Mesenchymal stem cell (in vitro differentiated cells and primary cell): Measurements from ENCODE around the gene LYAR.

Experiments
- DNase-seq: peaks from one replicate; pipeline ENCODE4 v3.0.0-alpha.2; 2013
- H2AFZ ChIP-seq: one replicate; pipeline ENCODE4 v1.6.1; 2013; ENCODE audit warnings: low read depth, mild to moderate bottlenecking, control low read depth, inconsistent platforms, low read length, moderate library complexity
- H2AK5ac ChIP-seq: 2 replicates; pipeline ENCODE4 v1.6.1; 2013; ENCODE audit warnings: low read length, moderate library complexity, mild to moderate bottlenecking, inconsistent platforms; ENCODE audit not compliant: severe bottlenecking
- H2BK120ac ChIP-seq: one replicate; pipeline ENCODE4 v1.6.1; 2013; ENCODE audit warnings: low read depth, mild to moderate bottlenecking, inconsistent platforms, low read length, moderate library complexity
- H2BK12ac ChIP-seq, 2 experiments: one replicate each; pipeline ENCODE4 v1.6.1; 2013; ENCODE audit warnings: inconsistent platforms in 2 of 2, low read length in 2 of 2, mild to moderate bottlenecking in 2 of 2, moderate library complexity in 2 of 2, control low read depth in 1 of 2
- H2BK15ac ChIP-seq: one replicate; pipeline ENCODE4 v1.6.1; 2013; ENCODE audit warnings: mild to moderate bottlenecking, low read depth, inconsistent platforms; ENCODE audit not compliant: poor library complexity, severe bottlenecking
- H2BK5ac ChIP-seq: 2 replicates; pipeline ENCODE4 v1.6.1; 2013; ENCODE audit warnings: low read depth, mild to moderate bottlenecking, low read length, control low read depth, inconsistent platforms; ENCODE audit not compliant: poor library complexity, severe bottlenecking
- H3K14ac ChIP-seq, 2 experiments: one replicate each; pipeline ENCODE4 v1.6.1; 2013; ENCODE audit warnings: inconsistent platforms in 2 of 2, low read length in 2 of 2, control low read depth in 1 of 2, mild to moderate bottlenecking in 1 of 2, moderate library complexity in 1 of 2
- H3K18ac ChIP-seq, 2 experiments: one replicate each; pipeline ENCODE4 v1.6.1; 2013; ENCODE audit warnings: inconsistent platforms in 2 of 2, low read length in 2 of 2, control low read depth in 1 of 2, low read depth in 1 of 2, mild to moderate bottlenecking in 1 of 2
- H3K23ac ChIP-seq, 2 experiments: one replicate each; pipeline ENCODE4 v1.6.1; 2013; ENCODE audit warnings: inconsistent platforms in 2 of 2, low read length in 2 of 2, mild to moderate bottlenecking in 2 of 2, moderate library complexity in 2 of 2, control low read depth in 1 of 2
- H3K27ac ChIP-seq: 2 replicates; pipeline ENCODE4 v1.5.1; 2013; ENCODE audit warnings: mild to moderate bottlenecking, moderate library complexity, low read length, control low read depth, inconsistent platforms; ENCODE audit not compliant: poor library complexity, severe bottlenecking
- H3K27me3 ChIP-seq, 2 experiments: 2 replicates each; pipeline versions ENCODE4 v1.6.1 to v1.7.0; 2013; ENCODE audit warnings: low read length in 2 of 2, mild to moderate bottlenecking in 2 of 2, moderate library complexity in 2 of 2, control low read depth in 1 of 2, inconsistent platforms in 1 of 2; ENCODE audit not compliant: control insufficient read depth in 1 of 2, insufficient read depth in 1 of 2
- H3K36me3 ChIP-seq, 2 experiments: 2 replicates each; pipeline versions ENCODE4 v1.6.1 to v1.7.0; 2013; ENCODE audit warnings: low read length in 2 of 2, control low read depth in 1 of 2, inconsistent platforms in 1 of 2, low read depth in 1 of 2, mild to moderate bottlenecking in 1 of 2; ENCODE audit not compliant: insufficient read depth in 2 of 2, control insufficient read depth in 1 of 2
- H3K4ac ChIP-seq, 2 experiments: one replicate each; pipeline ENCODE4 v1.6.1; 2013; ENCODE audit warnings: inconsistent platforms in 2 of 2, low read length in 2 of 2, mild to moderate bottlenecking in 2 of 2, moderate library complexity in 2 of 2, control low read depth in 1 of 2, low read depth in 1 of 2
- H3K4me1 ChIP-seq: 2 replicates; pipeline ENCODE4 v1.6.1; 2013; ENCODE audit warnings: low read depth, low read length, control low read depth; ENCODE audit not compliant: control insufficient read depth, insufficient read depth
- H3K4me2 ChIP-seq: 2 replicates; pipeline ENCODE4 v1.6.1; 2013; ENCODE audit warnings: low read length, mild to moderate bottlenecking, inconsistent platforms; ENCODE audit not compliant: poor library complexity, severe bottlenecking
- H3K4me3 ChIP-seq, 2 experiments: 2 replicates each; pipeline versions ENCODE4 v1.5.1 to v1.7.0; 2013; ENCODE audit warnings: low read length in 2 of 2, mild to moderate bottlenecking in 2 of 2, control low read depth in 1 of 2, low read depth in 1 of 2; ENCODE audit not compliant: insufficient read depth in 1 of 2
- H3K79me1 ChIP-seq: replicated peaks from 2 replicates; pipeline ENCODE4 v1.6.1; 2013; ENCODE audit warnings: mild to moderate bottlenecking, control low read depth, low read length, inconsistent platforms; ENCODE audit not compliant: poor library complexity, severe bottlenecking
- H3K9ac ChIP-seq: 2 replicates; pipeline ENCODE4 v1.7.0; 2013; ENCODE audit warnings: mild to moderate bottlenecking, low read length, moderate library complexity
- H3K9me3 ChIP-seq: 2 replicates; pipeline ENCODE4 v1.7.0; 2013; ENCODE audit warnings: mild to moderate bottlenecking, low read length; ENCODE audit not compliant: control insufficient read depth
- H4K8ac ChIP-seq: one replicate; pipeline ENCODE4 v1.6.1; 2013; ENCODE audit warnings: inconsistent platforms, mild to moderate bottlenecking, low read length, moderate library complexity
- H4K91ac ChIP-seq: one replicate; pipeline ENCODE4 v1.6.1; 2013; ENCODE audit warnings: mild to moderate bottlenecking, low read length, inconsistent platforms
- WGBS: methylation state at CpG from one replicate; pipeline ENCODE4 v1.1.7; 2013; ENCODE audit warnings: mixed read lengths; 5-methylcytosine and 5-hydroxymethylcytosine counted together

Gene LYAR

GRCh38 chr4:4228356-4228668, 61.6 kb downstream of the LYAR start:
- H3K18ac ChIP-seq = no peak overlapping the region
- peaks cover 45 to 50% of the 10 kb centered on the region in 2 experiments for H3K27me3 ChIP-seq
- H3K79me1 ChIP-seq = no peaks in the 10 kb centered on the region
- H3K9me3 ChIP-seq = peaks cover 7% of the 10 kb centered on the region
- H3K14ac ChIP-seq = no peak overlapping the region
- H3K9ac ChIP-seq = no peak overlapping the region
- H4K91ac ChIP-seq = no peak overlapping the region
- H3K4ac ChIP-seq = no peak overlapping the region
- H3K4me3 ChIP-seq = no peak overlapping the region
- no peak overlapping the region for H2BK5ac ChIP-seq
- H3K4me1 ChIP-seq = peaks cover 7% of the 10 kb centered on the region
- H3K27ac ChIP-seq = no peak overlapping the region
- no peak overlapping the region for H4K8ac ChIP-seq
- no CpG with 5 or more reads among the region's 1 CpG for WGBS
- H2BK15ac ChIP-seq = no peak overlapping the region
- no peak overlapping the region for H2BK12ac ChIP-seq
- no peak overlapping the region for H2BK120ac ChIP-seq
- H2AFZ ChIP-seq = no peak overlapping the region
- H3K23ac ChIP-seq = no peak overlapping the region
- no peak overlapping the region for H2AK5ac ChIP-seq
- DNase-seq = no peak
- H3K4me2 ChIP-seq = no peak overlapping the region
- H3K36me3 ChIP-seq = no peaks in the 10 kb centered on the region

GRCh38 chr4:4227510-4228355, 62.2 kb downstream of the LYAR start:
- H2AK5ac ChIP-seq = no peak overlapping the region
- H2BK12ac ChIP-seq = no peak overlapping the region
- no peak for DNase-seq
- H2BK120ac ChIP-seq = no peak overlapping the region
- no peak overlapping the region for H3K4me3 ChIP-seq
- H4K8ac ChIP-seq = no peak overlapping the region
- H3K27me3 ChIP-seq = peaks cover 51 to 56% of the 10 kb centered on the region in 2 experiments
- no peaks in the 10 kb centered on the region for H3K79me1 ChIP-seq
- no peak overlapping the region for H4K91ac ChIP-seq
- H2AFZ ChIP-seq = no peak overlapping the region
- no peak overlapping the region for H2BK15ac ChIP-seq
- WGBS = 11% methylated on average over 40 of the region's 51 CpGs
- H3K27ac ChIP-seq = no peak overlapping the region
- peaks cover under 1% of the 10 kb centered on the region for H3K9me3 ChIP-seq
- H3K36me3 ChIP-seq = no peaks in the 10 kb centered on the region
- no peak overlapping the region for H3K4me2 ChIP-seq
- H3K14ac ChIP-seq = no peak overlapping the region
- peak overlapping the region in 1 of 2 experiments; percentile 4 for H3K18ac ChIP-seq
- no peak overlapping the region for H3K9ac ChIP-seq
- no peak overlapping the region for H3K23ac ChIP-seq
- no peak overlapping the region for H3K4ac ChIP-seq
- no peak overlapping the region for H2BK5ac ChIP-seq
- H3K4me1 ChIP-seq = peaks cover 7% of the 10 kb centered on the region

DNA sequence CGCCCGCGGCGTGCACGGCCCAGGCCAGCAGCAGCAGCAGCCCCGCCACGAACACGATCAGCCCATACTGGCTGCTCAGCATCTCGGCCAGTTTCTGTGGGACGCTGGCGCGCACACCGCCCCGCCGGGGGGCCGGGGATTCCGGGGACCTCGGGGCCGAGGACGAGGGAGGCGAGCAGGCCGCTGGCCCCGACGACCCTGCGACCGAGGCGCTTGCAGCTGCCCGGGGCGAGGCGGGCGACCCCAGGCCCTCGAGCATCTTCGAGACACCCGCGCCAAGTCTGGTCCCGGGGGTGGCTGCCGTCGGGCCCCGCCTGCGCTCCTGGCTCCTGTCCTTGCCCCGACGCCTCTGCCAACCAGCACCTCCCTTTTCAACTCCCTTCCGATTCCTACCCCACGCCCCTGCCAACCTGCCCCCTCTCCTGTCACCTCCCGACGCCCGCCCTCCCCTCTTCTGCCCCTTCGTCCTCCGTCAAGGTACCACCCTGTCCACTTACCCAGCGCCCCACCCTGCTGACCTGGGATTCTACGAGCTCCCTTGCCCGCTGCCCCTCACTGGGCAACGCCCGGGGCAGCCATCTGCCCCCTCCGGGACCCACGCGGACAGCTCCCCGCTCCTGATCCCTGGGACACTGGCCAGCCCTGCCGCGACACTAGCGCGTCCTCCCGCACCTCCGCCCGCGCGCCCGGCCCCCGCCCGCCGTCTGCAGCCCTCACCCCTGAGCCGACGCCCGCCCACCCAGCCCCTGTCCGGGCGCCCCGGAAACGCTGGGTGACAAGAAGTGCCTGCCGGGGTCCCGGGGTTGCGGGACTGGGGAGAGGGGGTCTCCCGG, 63.1 kb downstream of the LYAR start, which contains the start of gene OTOP1:
OTOP1 (minus strand) TSS at position 324 of the 833 bp plus-strand sequence; CDS start at position 259, 65 bp downstream.
- DNase-seq = no peak
- no peak within 1 kb of the TSS for H3K23ac ChIP-seq
- no peak within 1 kb of the TSS for H3K4ac ChIP-seq
- peak within 1 kb of the TSS in 1 of 2 experiments; percentile 4 for H3K18ac ChIP-seq
- no peak within 1 kb of the TSS for H2BK5ac ChIP-seq
- no peaks in the 10 kb centered on the region for H3K9me3 ChIP-seq
- H3K14ac ChIP-seq = no peak within 1 kb of the TSS
- 16% methylated on average over 64 of the region's 82 CpGs for WGBS
- H2BK120ac ChIP-seq = no peak within 1 kb of the TSS
- no peaks in the 10 kb centered on the region for H3K79me1 ChIP-seq
- H3K4me2 ChIP-seq = peak within 1 kb of the TSS; percentile 6
- no peaks in the 10 kb centered on the region for H3K36me3 ChIP-seq
- H3K4me3 ChIP-seq = peak within 1 kb of the TSS in 1 of 2 experiments; percentile 17
- H2BK12ac ChIP-seq = no peak within 1 kb of the TSS
- no peak within 1 kb of the TSS for H2BK15ac ChIP-seq
- no peak within 1 kb of the TSS for H3K9ac ChIP-seq
- no peak within 1 kb of the TSS for H3K27ac ChIP-seq
- no peak within 1 kb of the TSS for H4K91ac ChIP-seq
- no peak within 1 kb of the TSS for H2AK5ac ChIP-seq
- H3K27me3 ChIP-seq = peaks cover 58 to 63% of the 10 kb centered on the region in 2 experiments
- H3K4me1 ChIP-seq = peaks cover 7% of the 10 kb centered on the region
- H4K8ac ChIP-seq = no peak within 1 kb of the TSS
- peak within 1 kb of the TSS; percentile 53 for H2AFZ ChIP-seq
